Suprapubic skin (tissue), 3 donors: ENCODE measurements around the gene VASP.

Experiments used
- CTCF ChIP-seq, 2 donors: fragments of 200-600 bp in 1 of 2; fragments of 450-650 bp in 1 of 2; sonication (generic) in 1 of 2; IDR thresholded peaks; one replicate each; pipeline ENCODE4 v1.5.1; 2016 to 2019; ENCODE audit warnings: antibody characterized with exemption in 2 of 2, mild to moderate bottlenecking in 1 of 2, moderate library complexity in 1 of 2
- POLR2A ChIP-seq, 2 donors: fragments of 450-650 bp; IDR thresholded peaks; one replicate each; pipeline ENCODE4 v1.6.1; 2017; ENCODE audit warnings: antibody characterized with exemption in 2 of 2, mild to moderate bottlenecking in 2 of 2, moderate library complexity in 2 of 2

- TF ChIP-seq CTCF (IDR thresholded peaks at IDR 0.05) (no peak), POLR2A (IDR thresholded peaks at IDR 0.05) (no peak)
Measured at GRCh38 chr19:45505996-45506245, 1.4 kb upstream of the VASP start.
